Measurements from ENCODE around the gene RPS29.

RPS29 gene

DNA sequence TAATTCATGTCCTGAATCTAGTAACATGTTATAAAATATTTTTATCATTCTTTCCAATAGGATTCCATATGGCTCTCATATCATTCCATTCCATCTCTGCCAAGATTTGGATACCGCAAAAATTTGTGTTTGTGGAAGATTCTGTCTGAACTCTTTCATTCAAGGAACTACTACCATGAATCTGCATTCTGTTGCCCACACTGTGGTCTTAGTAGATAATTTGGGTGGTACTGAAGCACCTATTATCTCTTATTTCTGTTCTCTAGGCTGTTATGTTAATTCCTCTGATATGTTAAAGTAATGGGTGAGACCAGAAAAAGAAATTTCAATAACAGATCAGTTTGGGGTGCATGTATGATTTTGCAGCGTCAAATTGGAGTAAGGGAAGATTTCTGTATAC lies 28.0 kb upstream of the RPS29 start:
- FAIRE-seq (no peak), DNase-seq (ENCODE audit: insufficient read length, low spot score) (no peak)
- TF ChIP-seq, protein P1, sequence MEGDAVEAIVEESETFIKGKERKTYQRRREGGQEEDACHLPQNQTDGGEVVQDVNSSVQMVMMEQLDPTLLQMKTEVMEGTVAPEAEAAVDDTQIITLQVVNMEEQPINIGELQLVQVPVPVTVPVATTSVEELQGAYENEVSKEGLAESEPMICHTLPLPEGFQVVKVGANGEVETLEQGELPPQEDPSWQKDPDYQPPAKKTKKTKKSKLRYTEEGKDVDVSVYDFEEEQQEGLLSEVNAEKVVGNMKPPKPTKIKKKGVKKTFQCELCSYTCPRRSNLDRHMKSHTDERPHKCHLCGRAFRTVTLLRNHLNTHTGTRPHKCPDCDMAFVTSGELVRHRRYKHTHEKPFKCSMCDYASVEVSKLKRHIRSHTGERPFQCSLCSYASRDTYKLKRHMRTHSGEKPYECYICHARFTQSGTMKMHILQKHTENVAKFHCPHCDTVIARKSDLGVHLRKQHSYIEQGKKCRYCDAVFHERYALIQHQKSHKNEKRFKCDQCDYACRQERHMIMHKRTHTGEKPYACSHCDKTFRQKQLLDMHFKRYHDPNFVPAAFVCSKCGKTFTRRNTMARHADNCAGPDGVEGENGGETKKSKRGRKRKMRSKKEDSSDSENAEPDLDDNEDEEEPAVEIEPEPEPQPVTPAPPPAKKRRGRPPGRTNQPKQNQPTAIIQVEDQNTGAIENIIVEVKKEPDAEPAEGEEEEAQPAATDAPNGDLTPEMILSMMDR (IDR thresholded peaks at IDR 0.05; ENCODE audit: insufficient read depth, missing control alignments): no peak

DNA sequence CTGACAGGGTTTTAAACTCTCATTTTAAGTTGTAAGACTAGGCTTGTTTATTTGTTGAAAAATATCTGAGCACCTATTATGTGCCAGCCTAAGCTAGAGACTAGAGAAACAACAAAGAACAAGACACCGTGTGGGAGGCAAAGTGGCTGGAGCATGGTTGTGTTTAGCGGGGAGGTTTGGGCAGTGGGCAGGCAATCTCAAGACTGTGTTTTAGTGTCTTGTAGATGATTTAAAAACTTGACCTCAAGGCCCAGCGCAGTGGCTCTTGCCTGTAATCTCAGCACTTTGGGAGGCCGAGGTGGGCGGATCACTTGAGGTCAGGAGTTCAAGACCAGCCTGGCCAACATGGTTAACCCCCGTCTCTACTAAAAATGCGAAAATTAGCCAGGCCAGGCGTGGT lies 26.5 kb upstream of the RPS29 start:
- DNase-seq (ENCODE audit: insufficient read length, low spot score): no peak
- no peak for FAIRE-seq
- TF ChIP-seq, protein P1 (IDR thresholded peaks at IDR 0.05; ENCODE audit: insufficient read depth, missing control alignments): no peak

DNA sequence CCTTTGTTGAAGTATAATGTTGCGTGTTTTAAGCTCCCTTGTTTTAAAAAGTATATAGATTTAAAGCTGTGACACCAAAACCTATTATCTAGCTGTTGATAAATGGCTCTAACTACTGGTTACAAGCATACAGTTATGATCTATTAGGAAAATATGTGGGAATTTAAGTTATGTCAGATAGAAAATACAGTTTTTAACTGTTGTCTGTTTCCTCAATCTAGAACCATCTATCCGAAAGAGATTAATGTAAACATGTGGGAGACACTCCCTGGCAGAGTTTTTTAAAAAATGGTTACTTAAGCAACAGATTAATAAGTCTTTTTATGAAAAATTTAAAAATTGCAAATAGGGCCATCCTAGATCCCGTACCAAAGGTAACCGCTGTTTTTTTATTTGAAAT lies 26.1 kb upstream of the RPS29 start:
- TF ChIP-seq, protein P1 (IDR thresholded peaks at IDR 0.05; ENCODE audit: insufficient read depth, missing control alignments): no peak
- DNase-seq (ENCODE audit: insufficient read length, low spot score) (no peak), FAIRE-seq (no peak)

DNA sequence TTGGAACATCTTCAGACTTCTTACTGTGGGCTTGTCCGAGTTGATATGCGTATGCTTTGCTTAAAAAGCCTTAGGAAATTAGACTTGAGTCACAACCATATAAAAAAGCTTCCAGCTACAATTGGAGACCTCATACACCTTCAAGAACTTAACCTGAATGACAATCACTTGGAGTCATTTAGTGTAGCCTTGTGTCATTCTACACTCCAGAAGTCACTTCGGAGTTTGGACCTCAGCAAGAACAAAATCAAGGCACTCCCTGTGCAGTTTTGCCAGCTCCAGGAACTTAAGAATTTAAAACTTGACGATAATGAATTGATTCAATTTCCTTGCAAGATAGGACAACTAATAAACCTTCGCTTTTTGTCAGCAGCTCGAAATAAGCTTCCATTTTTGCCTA lies 21.4 kb upstream of the RPS29 start:
- TF ChIP-seq, protein P1 (IDR thresholded peaks at IDR 0.05; ENCODE audit: insufficient read depth, missing control alignments): no peak
- FAIRE-seq: no peak
- DNase-seq (ENCODE audit: insufficient read length, low spot score): no peak

DNA sequence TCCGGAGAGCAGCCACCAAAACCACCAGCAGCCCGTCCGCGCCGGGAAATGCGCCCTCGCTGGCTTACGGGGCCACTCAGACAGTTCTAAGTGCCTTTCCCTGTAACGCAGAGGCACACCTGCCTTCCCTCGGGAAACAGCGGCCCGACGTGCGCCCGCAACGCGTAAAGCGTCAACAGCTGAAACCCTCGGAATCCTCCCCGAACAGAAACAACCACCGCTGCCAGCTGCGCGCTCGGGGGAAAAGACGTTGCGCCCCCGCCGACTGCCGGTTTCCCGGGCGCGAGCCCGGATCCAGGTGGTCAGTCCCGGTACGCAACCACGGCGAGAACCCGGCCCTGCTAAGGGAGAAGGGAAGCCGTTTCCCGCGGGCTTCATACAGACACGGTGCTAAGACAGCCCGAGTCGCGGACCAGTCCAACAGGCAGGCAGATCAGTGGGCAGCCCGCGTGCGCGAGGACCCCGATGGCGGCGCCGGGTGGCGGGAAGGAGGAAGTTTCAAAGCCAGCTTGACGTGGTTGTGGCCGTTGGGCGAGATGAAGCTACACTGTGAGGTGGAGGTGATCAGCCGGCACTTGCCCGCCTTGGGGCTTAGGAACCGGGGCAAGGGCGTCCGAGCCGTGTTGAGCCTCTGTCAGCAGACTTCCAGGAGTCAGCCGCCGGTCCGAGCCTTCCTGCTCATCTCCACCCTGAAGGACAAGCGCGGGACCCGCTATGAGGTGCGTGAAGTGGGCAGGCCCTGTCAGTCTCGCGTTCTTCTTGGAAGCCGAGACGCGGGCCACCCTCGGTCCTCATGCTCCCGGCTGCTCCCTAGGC lies 12.5 kb upstream of the RPS29 start, which contains the start of gene LRR1:
Gene LRR1 (plus strand): TSS at position 456 of the 816 bp plus-strand sequence. CDS start 81 bp downstream, at position 537.
- FAIRE-seq (no peak), DNase-seq (ENCODE audit: insufficient read length, low spot score) (peak; percentile 45)
- TF ChIP-seq, protein P1 (IDR thresholded peaks at IDR 0.05; ENCODE audit: insufficient read depth, missing control alignments): no peak

DNA sequence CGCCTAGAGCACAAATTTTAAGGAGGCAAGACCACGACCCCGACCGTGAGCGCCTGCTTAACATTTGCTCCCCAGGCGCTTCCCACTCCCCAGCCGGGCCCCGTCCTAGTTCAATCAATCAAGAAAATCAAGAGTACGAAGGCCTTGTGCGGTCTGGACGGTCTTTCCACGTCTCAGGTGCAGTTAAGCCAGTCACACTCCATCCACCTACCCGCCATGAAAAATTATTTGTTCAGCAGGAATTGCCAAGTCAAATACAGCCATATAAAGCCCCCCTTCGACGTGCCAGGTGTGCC lies 12.0 kb upstream of the RPS29 start:
- DNase-seq (ENCODE audit: insufficient read length, low spot score): no peak

More for the DNA sequence above, 12.0 kb upstream of the RPS29 start:
- no peak for FAIRE-seq
- TF ChIP-seq, protein P1 (IDR thresholded peaks at IDR 0.05; ENCODE audit: insufficient read depth, missing control alignments): no peak

Data from D721Med (cell line).